LNCAP (cell line): ENCODE results near the gene UNC119.

Experiments used
- CTCF ChIP-seq: fragments of 450-650 bp; IDR thresholded peaks from 2 replicates; pipeline ENCODE4 v1.5.1; 2017; ENCODE audit warnings: mild to moderate bottlenecking

UNC119 gene

GRCh38 chr17:28503420-28503819 lies 49.0 kb downstream of the UNC119 start:
- TF ChIP-seq CTCF: no peak

DNA sequence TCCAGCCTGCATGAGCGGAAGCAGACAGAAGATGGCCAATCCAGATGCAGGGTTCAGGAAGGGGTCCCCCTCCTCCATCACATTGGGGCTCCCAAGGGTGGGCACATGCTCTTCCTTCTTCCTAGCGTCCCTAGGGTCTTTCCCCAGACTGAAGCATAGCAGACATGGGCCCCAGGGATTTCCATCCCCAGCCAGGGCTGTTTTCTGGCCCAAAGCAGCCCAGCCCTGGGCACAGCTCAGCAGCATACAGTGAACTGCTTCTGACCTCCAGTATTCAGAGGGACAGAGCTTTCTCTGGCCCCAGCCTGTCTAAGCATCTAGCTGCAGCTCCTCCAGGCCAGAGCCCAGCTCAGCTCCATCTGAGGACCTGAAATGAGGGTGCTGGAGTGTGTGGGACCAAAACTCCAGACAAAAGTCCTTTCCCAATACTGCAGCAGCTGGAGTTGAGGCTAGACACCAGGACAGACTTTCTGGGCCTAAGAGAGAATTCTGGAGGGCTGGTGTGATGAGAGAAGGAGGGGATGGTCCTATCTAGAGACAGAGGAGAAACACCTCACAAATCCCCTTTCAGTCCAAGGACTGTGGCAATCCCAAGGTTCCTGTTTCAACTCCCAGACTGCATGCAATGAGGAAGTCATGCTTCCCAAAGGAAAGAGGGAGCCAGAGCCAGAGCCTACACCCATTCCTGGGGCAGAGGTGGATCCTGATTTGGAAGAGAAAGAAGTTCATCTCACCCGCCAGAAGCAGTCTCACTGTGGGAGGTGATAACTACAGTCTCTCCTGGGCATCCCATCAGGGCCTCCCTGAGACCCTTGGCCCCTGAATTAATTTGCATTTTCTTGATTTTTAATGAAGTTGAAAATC lies 50.8 kb downstream of the UNC119 start:
- TF ChIP-seq CTCF: no peak

DNA sequence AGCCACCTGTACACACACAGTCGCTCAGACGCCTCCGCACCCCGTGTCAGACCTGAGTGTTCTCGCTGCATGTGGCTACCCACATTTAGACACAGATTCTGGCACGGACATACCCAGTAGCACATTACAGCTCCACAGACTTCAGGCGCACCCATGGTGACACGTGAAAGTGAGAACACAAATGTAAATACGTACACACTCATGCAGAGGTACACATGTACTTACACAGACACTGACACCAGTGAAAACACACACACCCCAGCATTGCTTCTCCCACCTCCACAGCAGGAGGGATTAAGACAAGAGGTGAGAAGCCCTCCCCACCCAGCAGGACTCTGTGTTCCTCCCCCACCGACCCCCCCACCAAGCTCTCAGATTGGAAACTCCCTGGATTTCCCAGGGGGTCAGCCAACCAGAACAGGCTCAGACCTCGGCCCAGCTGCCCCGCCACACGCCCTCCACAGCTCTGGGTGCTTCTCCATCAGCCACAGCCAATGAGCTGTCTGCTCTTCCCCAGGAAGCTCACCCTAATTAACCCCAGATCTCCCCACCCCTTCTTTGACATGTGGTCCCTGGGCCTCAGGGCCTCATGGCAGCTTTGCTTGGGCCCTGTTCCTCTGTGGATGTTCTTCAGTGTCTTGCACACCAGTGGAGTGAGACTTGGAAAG lies 51.6 kb downstream of the UNC119 start:
- TF ChIP-seq CTCF: no peak

DNA sequence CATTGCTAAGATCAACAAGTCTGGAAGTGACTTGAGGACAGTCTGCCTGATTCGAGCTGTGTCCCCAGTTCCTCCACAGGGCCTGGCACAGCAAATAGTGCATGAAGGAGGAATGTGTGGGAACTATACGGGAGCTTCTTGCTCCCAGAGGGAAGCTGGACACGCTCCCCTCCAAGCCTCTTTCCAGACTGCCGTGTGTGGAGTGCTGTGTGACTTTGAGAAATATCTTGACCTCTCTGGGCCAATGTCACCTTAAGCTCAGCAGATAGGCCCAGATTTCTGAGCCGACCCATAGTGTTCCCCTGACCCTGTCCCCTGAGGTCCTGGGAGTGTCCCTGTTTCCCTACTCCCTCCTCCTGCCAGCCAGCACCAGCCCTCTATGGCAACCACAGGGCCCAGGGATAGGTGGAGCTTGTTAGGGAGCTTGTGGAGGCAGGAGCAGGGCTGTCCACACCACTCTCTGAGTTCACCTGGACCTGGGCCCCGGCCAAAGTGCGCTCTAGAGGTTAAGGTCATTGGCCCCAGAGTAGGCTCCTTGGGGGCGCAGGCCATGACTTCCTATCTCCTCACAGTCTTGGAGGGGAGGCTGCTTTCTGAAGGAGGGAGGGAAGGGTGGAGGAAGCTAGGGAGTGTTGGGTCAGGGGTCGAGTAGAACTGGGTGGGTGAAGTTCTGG lies 52.6 kb downstream of the UNC119 start:
- TF ChIP-seq CTCF: no peak

DNA sequence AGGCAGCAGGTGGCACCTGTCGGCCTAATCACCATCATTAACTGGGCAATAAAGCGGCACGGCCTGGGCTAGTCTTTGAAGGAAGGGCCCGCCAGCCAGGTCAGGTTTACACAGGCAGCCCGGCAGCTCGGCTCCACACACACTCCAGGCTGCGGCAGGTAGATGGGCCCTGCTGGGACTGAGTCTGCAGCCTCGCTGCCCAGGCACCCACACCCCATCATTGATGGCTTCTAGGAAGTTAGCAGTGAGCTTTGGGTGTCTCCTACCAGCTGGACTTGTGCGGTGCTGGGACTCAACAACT lies 53.1 kb downstream of the UNC119 start:
- no peak for TF ChIP-seq CTCF

DNA sequence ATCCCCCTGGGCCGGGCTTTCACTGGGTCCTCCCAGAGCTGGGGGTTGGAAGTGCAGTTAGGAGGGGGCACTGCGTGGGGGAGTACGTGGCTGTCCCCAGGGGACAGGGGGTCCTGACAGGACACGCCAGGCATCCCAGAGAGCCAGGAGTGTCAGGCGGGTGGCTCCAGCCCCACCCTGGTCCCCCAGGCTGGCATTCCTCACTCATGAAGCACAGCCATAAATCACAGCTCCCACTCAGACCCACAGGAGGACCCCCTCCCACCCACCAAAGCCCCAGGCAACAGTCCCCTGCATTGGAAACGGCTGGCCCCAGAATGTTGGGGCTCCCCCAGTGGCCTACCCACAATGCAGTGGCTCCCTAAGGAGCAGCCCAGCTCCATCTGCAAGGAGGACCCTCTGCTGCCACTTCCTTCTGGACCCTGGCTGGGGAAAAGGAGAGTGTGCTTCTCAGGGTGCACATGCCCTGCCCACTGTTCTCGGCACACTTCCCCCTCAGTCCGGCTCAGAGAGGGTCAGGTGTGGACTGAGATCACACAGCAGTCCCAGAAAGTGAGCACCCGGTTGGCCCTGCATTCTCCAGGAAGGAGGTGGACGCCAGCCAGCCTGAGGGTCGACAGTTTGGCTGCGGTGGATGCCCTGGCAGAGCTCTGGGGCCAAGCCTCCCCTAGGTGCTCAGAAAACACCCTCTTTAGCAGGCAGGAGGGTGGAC lies 53.6 kb downstream of the UNC119 start:
- no peak for TF ChIP-seq CTCF

GRCh38 chr17:28497931-28498330 lies 54.5 kb downstream of the UNC119 start:
- TF ChIP-seq CTCF: no peak
